Erythroblast (primary cell): ENCODE data around the gene PPIL6.

Experiments used
- GATA1 ChIP-seq: IDR thresholded peaks from 2 replicates; pipeline ENCODE4 v1.6.1; 2011; ENCODE audit warnings: low read depth, mild to moderate bottlenecking, control low read depth, low read length, moderate library complexity
- POLR2A ChIP-seq: IDR thresholded peaks from 2 replicates; pipeline ENCODE4 v1.6.1; 2011; ENCODE audit warnings: mild to moderate bottlenecking, low read length

DNA sequence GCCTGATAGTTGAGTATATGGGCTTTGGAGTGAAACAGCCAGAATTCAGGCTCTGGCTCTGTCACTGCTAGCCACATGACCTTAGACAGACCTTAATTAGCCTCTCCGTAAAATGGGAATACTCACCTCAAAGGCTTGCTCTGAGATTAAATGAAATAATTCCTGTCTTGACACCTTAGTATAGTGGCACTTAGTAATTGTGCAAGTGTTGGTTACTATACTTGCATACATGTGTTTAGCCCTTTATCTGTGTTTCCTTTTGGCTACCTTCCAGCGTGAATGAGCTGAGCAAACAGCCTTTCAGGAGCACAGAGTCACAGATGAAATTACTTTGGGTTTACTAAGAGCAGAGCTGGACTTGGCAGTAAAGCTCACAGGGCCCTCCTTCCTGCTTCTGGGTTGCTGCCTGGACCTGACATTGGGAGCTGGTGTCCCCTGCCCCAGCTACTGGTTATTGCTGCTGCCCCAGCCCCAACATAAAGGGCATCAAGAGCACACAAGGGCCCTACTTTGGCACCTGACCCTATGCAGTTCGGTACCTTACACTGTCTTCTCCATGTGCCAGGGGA, 90.9 kb downstream of the PPIL6 start:
- TF ChIP-seq POLR2A = peak; percentile 35
- TF ChIP-seq GATA1 = no peak
